ENCODE results near the gene DBH.
"Not testable (repeated sequence)": the region's sequence is repeated elsewhere in the genome, so short reads cannot be mapped to it uniquely, and the experiment has no call there.

DBH gene

DNA sequence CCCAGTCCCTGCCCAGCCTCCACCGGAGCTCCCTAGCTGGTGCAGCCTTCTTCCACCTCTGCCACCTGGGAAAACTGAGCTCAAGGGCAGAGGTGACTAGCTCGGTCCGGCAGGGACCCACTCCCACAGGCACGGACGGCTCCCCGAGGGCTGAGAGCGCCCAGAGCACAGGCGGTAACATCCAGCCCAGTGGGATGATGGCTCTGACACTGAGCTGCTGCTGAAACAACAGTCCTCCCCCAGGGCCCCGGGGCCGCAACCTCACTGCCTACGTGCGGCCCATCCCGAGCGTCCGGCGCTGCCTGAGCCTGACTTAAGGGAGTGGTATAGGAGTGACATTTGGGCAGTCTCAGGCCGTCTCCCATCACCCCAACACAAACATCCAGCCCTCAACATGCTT is 30.7 kb upstream of the DBH start:
- no peak for DNase-seq

DNA sequence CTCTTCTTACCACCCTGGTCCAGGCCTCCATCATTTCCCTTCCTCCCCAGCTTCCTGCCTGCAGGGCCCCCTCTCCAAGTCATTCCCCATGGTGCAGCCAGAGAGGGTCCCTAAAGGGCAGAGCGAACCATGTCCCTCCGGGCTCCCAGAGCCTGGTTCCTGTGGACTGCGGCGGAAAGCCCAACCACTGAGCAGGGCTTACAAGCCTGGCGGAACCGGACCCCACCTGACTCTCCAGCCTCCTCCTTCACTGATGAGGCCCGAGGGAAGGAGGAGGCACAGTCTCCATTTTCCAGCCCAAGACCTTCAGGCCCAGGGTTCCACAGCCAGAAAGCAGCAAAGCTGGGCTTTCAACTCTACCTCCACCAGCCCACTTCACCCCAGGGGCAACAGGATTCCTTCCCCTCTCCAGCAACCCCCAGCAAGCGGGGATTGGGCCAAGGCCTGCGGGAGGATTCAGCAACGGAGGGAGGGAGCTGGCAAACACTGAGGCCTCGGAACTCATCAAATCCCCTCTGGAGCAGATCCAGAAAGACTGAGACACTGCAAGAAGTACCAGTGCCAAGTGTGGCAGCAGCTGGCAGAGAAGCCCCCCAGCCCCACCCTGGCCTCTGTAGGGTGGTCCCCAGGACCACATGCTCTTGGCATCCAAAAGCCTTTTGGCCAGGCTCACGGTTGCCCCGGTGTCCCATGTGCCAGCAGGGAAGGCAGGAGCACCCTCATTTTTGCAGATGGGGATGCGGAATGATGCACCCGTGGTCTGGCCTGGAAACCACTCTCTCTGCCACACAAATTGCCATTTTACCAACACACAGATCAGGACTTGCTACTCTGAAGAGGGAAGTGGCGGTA is 30.1 kb upstream of the DBH start:
- no peak for DNase-seq

DNA sequence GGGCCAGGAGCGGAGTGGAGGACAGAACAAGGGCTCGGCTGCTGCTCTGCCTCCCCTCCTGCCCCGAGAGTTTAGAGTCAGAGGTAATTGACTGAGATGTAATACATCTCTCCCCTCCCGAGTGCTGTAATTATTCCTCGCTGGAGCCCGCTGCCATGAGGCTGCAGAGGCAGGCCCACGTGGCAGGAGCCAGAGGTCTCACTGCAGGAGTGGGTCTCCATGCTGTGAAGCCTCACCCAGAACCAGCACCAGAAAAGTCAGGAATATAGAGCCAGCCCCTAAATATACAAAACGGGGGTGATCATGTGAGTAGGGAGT is 29.5 kb upstream of the DBH start:
- no peak for DNase-seq

DNA sequence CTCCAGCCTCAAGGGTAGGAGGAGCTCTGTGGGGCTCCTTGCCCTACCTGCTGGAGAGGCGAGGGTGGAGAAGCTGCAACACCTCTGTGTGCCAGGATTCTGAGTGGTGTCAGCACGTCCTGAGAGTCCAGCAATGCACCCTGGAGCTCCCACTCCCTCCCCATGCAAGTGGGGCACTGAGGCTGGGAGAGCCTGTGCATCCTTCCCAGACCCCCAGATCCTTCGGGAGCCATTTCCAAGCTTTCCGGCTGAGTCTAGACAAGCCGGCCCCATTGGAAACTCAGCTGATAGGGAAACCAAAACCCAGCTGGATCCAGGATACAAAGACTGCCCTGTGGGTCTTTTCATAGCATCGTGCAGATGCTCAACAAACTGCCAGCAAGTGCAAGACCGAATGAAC is 28.8 kb upstream of the DBH start:
- DNase-seq: no peak

DNA sequence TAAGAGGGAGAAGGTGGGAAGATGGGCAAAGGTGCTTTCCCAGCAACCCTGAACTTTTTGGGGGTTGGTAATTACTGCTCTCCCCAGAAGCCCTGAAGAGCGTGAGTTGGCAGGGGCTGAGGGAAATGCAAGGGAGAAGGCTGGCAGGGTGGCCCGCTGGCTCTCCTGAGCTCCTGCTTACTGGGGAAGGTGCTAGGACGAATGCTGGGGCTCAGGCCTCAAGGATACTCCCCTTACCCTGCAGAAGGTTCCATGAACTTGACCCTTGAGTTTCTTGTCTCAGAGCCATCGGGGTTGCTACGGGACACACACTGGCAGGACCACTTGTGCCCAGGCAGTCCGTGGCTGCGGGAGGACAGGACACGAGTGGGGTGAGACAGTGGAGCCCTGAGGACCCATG is 28.2 kb upstream of the DBH start:
- no peak for DNase-seq

DNA sequence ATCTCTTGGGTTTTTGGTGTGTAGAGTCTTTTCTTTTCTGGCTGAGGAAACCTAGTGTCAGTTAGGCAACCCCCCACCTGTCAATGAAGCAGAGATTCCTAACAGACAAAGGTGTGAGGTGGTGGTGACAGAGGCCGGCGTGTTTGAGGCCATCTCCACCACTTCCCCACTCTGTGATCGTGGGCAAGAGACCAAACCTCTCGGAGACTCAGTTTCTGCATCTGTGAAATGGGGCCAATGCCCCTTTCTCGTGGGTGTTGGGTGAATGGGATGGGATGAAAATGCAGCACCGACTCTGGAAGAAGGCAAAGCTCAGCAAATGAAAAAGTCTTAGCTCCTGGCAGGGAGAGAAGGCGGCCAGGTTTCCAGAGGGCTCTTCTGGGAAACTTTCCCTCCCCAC is 27.8 kb upstream of the DBH start:
- no peak for DNase-seq

DNA sequence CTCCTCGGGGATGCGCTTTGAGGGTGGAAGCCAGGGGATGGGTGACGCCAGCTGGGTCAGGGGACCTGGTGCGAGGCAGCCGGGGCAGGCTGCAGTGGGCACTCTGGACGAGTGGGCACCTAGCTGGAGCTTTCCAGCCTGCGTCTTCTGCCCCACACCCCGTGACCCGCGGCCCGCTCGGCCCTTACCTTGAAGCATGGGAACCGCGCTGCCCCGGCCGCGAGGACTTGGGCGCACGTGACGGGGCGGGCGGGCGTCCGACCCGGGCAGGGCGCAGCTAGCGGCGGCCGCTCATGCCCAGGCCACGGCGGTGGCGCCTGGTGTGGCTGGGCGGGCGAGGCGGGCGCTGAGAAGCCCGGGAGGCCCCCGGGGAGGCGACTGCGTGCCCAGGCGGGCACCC is 27.3 kb upstream of the DBH start:
- no peak for DNase-seq

DNA sequence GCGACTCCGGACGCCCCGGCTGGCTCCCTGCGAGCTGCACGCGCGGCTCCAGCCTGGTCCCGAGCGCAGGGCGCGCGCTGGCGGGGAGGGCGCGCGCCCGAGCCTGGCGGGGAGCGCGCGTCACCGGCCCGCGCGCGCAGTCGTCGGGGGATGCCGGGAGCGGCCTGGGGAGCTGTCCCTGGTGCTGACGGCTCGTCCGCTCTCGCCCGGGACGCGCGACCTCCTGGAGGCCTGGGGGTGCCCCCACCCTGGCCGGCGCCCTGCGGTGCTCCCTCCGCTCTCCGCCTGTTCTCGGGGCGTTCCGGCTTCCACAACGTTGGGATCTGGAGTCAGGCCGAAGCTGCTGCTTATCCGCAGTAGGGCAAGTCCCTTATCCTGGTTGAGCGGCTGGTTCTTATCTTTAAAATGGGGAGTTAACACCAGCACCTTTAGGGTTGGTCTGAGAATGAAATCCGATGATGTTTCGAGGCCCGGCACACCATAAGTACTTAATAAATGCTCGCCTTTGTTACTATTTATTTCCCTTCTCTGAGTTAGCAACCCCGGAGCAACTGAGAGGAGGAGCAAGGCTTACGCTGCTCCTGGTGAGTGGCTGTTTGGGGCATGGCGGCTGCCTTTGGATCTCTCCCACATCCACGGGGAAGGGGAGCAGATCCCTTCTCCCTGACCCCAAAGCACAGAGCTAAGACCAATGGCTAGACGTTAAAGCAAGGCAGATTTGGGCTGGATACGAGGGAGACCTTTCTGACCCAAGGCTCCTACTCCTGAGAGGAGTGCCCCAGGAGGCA is 26.7 kb upstream of the DBH start, which contains the start of gene FAM163B:
Gene FAM163B (minus strand): TSS at position 79 of the 788 bp plus-strand sequence. CDS start 29,166 bp downstream, outside the sequence.
- no peak for DNase-seq

DNA sequence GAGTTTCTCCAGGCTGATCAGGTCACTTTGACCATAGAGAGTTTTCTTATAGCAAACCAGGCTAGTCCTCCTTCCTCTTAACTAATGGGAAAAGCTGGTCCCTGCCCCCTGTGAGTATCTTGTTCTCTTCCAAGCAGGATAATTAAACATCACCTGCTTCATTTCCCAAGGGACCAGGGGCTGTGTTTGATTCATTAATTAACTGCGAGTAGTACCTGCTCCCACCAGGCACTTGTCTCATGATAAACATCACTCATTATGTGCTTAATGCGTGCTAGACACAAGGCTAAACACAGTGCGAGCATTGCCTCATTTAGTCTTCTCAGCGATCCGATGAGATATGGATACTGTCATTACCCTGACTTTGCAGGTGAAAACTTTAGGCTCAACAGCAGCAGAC is 25.3 kb upstream of the DBH start:
- DNase-seq: no peak

DNA sequence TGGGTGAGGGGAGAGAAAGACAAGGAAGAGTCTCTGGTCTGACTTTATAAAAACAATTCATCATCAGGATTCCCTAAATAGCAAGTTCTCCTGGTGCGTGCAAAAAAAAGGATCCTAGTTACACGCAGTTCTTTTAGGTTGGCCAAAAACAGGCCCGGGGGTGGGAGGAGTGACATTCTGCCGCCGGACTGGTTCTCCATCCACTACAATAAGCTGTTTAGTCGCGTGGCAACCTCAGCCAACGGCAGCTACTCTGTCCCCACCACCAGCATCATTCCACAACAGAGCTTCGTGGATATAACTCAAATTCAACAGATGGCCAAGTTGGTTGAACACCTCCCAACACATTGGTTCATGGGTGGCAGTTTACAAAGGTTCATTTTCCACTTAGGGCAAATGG is 24.1 kb upstream of the DBH start:
- DNase-seq: no peak

DNA sequence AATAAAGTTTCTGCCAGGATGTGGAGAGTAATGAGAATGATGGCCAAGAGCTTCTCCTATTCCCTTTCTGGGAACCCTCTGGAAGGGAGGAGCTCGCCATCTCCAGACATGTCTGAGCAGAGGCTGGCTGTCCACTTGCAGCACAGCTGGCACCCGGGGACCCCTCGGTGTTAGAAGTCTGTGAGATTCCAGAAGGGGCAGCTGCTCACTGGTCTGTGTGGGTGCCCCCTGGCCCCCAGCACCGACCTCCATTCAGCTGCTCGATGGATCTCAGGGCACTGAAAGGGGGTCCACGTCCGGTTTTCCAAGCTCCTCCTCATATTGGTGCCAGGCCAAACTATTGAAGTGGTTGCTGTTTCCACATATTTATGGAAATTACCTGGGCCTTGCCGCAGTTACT is 23.3 kb upstream of the DBH start:
- no peak for DNase-seq

DNA sequence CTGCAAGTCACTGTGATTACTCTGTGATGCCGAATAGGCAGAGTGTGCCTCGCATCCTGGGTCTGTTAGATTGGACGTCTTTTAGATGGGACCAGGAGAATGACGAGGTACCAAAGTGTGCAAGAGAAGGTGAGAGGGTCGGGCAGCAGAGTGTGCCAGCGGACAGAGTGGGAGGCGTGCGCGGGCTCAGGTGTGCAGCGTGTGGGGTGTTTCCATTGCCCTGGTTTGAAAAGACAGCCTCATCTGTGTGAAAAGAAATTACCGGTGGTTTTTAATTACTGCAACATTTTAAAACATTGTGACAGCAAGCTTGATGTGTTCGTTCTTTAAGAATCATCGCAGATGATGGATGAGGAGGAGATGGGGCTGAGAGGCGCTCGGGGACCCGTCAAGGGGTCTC is 22.7 kb upstream of the DBH start:
- DNase-seq: no peak

DNA sequence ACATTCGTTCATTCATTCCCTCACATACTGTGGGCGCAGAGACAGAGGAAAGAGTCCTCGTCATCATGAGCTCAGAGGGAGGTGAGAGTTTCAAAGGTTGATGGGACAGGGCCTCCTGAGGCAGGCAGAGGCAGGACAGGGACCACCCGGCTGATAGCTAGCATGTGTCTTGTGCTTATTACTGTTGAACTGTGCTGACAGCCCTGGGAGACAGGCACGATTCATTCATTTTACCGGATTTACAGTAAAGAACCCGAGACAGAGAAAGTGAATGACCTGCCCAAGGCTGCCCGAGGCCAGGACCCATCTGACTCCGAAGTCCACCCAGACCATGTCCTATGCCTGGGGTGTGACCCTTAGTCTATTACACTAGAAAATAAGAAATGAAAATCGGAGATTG is 22.1 kb upstream of the DBH start:
- no peak for DNase-seq

DNA sequence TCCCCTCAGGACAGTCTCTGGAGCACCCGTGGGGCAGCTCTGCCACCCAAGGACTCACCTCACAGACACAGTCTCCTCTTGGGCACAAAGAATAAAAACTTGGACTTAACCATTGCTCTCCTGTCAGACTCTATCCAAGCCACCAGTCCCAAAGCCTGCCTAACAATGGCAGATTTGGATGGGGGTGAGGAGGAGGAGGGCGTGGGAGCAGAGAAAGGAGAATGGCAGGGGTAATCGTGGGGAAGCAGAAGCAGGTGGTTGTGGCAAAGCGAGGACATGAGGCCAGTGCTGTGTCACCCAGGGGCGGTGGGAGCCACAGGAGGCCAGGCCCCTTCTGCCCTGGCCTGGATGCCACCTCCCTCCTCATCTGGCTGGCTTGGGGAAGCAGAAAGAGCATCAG is 21.5 kb upstream of the DBH start:
- no peak for DNase-seq

DNA sequence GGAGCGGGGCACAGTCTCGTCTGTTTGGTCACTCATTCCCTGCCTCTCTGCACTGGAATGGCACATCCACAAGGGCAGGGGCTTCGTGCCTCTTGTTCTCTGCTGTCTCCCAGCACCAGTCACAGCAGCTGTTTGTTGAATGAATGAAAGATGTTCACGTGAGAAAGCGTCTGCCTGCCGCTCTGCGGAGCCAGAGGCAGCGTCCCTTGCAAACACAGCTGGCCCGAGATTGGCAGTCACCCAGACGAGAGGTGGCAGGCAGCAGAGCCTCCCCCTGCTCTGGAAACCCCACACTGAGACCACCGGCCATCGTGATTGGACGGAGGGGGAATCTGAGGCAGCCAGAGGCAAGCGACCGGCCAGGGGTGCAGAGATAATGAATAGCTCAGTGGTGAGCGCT is 21.0 kb upstream of the DBH start:
- DNase-seq: no peak

DNA sequence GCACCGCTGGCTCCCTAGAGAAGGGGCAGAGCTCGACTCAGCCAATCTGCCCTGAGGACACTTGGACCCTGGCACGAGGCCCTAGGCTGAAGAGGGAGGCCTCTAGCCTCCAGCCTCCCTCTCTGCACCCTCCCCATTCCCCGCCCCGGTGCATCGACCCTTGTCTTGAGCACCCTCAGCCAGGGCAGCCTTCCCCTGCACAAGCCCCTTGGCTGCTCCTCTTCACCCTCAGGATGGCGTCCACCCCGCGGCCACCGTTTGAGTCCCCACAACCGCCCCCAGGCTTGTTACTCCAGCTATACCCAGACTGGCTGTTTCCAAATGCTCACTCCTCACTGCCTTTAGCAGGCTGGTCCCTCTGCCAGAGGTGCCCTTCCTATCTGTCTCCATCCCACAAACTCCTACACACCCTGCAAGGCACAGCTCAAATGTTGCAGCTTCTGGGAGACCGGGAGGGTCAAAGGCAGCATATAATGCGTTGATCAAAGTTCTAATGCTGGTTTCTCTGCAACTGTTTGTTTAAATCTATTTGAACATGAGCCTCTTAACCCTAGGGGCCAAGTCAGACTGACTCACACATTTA is 20.5 kb upstream of the DBH start:
- DNase-seq: no peak

DNA sequence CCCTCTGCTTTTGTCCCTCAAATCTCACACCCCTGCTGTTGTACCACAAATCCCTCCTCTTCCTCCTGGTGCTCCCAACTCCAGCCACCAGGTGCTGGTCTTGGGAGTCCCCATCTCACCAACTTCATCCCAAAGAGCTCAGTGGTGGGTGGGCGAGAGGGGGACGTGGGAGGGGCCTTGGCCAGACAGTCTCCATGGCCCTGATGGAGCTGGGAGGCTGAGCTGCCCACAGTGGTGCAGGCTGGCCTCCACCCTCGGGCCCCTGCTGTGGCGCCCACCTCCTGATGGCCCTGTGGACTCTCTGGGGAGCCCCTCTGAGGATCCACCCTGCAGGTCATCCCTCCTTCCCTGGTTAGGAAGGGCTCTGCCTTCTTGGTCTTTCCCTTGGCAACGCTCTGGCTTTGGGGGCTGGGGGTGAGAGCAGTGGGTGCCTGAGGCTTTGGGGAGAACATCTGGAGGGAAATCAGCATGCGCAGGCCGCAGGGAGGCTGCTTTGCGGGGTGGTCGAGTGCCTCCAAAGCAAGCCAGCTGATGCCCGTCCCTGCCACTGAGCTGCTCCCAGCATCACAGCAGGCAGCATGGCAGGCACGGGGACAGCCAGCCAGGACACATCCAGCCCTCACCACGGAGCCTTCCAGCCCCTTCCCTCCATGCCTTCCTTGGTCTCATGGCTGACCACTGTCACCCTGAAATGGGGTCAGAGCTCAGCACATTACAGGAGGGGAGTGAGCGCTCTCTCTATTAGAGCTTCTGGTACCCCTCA is 19.3 kb upstream of the DBH start:
- DNase-seq: no peak

DNA sequence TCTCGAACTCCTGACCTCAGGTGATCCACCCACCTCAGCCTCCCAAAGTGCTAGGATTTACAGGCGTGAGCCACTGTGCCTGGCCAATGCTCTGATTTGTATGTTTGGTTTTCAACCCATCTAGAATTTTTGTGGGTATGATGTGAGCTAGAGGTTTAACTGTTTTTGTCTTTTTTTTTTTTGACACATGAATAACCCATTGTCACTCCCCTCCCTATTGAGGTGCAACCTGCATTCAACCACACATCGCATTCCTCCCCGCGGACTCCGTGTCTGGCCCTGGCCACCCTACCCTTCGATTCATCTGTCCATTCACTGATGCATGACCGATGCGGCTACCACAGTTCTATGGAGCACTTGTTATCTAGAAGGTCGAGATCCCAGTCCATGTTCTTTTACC is 17.4 kb upstream of the DBH start:
- DNase-seq: no peak

DNA sequence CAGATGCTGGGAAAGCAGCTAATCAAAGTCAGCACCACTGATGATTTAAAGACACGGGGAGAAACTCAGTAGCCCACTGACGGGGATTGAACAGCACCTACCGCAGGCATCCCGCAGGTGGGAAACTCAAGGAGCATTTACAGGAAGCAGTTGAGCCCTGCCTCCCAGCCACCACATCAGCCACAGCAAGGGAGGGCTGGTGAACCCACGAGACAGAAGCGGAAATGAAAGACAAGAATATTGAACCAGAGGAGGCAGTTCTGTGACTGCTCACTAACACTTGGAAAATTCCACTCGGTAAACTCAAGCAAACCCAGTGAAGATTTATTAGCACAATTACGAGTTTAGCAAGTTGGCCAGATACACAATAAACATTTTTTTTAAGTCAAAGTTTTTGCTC is 16.4 kb upstream of the DBH start:
- DNase-seq: no peak

DNA sequence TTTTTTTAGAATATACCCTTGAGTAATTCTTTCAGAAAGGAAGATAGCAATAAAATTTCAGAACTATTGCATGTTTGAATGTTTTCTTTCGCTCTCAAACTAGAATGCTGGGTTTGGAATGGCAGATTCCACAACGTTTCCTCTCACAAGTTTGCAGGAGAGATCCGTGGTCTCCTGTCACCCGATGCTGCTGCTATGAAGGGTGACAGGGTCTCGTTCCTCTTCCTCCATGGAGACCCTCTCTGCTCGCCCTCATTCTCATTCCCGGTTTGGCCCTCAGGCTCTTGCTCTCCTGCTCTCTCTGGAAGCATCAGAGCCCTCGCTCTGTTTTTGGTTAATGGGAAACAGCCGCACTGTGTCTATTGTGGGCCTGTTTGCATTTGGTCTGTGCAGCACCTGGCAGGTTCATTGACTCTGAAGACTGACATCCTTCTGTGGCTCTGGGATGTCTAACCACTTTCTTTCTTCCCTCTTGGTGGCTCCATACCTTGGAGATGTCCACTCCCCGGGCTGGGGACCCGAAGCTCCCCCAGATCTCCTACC is 14.4 kb upstream of the DBH start:
- DNase-seq: no peak

DNA sequence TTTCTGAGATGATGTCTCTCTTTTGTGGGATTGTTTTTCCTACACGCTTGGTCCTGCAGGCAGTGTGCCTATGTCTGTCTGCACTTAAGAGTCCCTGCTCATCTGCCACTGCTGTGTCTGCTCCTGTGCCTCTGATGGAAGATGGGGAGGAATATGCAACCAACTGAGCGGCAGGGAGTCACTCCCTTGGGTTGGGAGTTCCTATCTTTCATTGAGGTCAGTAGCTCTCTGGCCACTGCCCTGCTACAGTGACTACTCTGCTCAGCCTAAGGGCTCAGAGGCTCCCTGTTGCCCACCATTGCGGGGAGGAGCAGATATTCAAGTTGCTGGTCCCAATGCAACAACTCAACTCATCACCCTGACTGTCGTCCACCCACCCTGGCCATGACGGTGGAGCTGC is 13.6 kb upstream of the DBH start:
- DNase-seq: no peak

DNA sequence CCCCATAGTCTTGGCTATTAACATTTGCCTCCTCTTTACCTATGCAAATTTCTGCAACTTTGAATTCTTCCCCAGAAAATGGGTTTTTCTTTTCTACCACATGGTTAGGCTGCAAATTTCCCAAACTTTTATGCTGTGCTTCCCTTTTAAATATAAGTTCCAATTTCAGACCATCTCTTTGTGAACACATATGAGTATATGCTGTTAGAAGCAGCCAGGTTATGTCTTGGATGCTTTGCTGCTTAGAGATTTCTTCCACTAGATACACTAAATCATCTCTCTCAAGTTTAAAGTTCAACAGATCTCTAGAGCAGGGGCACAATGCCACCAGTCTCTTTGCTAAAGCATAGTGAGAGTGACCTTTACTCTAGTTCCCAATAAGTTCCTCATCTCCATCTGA is 10.2 kb upstream of the DBH start:
- not testable (repeated sequence) for DNase-seq

DNA sequence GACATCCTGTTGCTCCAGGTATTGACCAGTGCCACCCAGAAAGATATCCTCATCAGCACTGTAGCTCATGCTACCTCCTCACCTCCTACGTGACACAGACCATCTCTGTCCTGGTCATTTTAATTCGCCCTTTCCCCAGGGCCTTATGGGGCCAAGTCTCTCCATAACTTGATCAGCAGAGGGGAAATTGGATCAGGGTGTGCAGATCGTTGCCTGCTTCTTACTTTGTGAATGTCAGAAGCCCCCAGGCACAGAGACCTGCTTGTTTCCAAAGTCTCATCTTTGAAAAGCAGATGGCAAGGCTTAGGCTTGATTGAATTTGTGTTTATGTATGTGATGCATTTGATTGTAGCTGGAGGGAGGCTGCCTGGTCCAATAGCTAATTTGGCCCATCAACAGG is 8.8 kb upstream of the DBH start:
- DNase-seq: peak; percentile 47
